Type B pancreatic cell (in vitro differentiated cells): ENCODE results near the gene C12orf42. TPM values are rescaled to one million over a fixed set of nuclear protein-coding genes. Genes with fewer than 3 reads are reported as not detected.

Experiments used
- DNase-seq: peaks from one replicate; pipeline ENCODE4 v3.0.0; 2021; ENCODE audit warnings: mixed read lengths; ENCODE audit not compliant: unreplicated experiment; ENCODE audit errors: extremely low spot score
- H3K27ac Mint-ChIP-seq: 2 replicates; pipeline ENCODE4 v1.8.0; 2021; ENCODE audit warnings: mild to moderate bottlenecking, mixed read lengths
- H3K27me3 Mint-ChIP-seq: 2 replicates; pipeline ENCODE4 v1.8.0; 2021; ENCODE audit warnings: mixed read lengths
- H3K36me3 Mint-ChIP-seq: 2 replicates; pipeline ENCODE4 v1.8.0; 2021; ENCODE audit warnings: mixed read lengths
- H3K4me1 Mint-ChIP-seq: one replicate; pipeline ENCODE4 v1.8.0; 2021; ENCODE audit warnings: mixed read lengths; ENCODE audit not compliant: unreplicated experiment
- H3K4me3 Mint-ChIP-seq: 2 replicates; pipeline ENCODE4 v1.8.0; 2021; ENCODE audit warnings: mild to moderate bottlenecking, mixed read lengths
- H3K9me3 Mint-ChIP-seq: 2 replicates; pipeline ENCODE4 v1.8.0; 2021; ENCODE audit warnings: mixed read lengths
- total RNA-seq: library from RNA; stranded (reverse); gene quantifications from 2 replicates; pipeline ENCODE4 v1.2.1, GENCODE V29; 2021; ENCODE audit warnings: low replicate concordance
- TF ChIP-seq, protein P1 (sequence below): fragments of 200-600 bp; sonication (generic); conservative IDR thresholded peaks from 2 replicates; pipeline ENCODE4 v1.5.0; 2021; ENCODE audit warnings: antibody characterized with exemption, mild to moderate bottlenecking

The C12orf42 gene
- total RNA-seq, 1 donor from 2014 or later, result not detected

GRCh38 chr12:103529306-103529705, 33.5 kb upstream of the C12orf42 start:
- H3K4me3 Mint-ChIP-seq, result no peak overlapping the region
- H3K27me3 Mint-ChIP-seq, result peaks cover 10% of the 10 kb centered on the region
- no peak overlapping the region for H3K27ac Mint-ChIP-seq
- TF ChIP-seq, protein P1, sequence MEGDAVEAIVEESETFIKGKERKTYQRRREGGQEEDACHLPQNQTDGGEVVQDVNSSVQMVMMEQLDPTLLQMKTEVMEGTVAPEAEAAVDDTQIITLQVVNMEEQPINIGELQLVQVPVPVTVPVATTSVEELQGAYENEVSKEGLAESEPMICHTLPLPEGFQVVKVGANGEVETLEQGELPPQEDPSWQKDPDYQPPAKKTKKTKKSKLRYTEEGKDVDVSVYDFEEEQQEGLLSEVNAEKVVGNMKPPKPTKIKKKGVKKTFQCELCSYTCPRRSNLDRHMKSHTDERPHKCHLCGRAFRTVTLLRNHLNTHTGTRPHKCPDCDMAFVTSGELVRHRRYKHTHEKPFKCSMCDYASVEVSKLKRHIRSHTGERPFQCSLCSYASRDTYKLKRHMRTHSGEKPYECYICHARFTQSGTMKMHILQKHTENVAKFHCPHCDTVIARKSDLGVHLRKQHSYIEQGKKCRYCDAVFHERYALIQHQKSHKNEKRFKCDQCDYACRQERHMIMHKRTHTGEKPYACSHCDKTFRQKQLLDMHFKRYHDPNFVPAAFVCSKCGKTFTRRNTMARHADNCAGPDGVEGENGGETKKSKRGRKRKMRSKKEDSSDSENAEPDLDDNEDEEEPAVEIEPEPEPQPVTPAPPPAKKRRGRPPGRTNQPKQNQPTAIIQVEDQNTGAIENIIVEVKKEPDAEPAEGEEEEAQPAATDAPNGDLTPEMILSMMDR, result no peak
- DNase-seq, result no peak
- H3K9me3 Mint-ChIP-seq, result peaks cover 9% of the 10 kb centered on the region
- H3K4me1 Mint-ChIP-seq, result peaks cover 23% of the 10 kb centered on the region
- peaks cover 4% of the 10 kb centered on the region for H3K36me3 Mint-ChIP-seq

DNA sequence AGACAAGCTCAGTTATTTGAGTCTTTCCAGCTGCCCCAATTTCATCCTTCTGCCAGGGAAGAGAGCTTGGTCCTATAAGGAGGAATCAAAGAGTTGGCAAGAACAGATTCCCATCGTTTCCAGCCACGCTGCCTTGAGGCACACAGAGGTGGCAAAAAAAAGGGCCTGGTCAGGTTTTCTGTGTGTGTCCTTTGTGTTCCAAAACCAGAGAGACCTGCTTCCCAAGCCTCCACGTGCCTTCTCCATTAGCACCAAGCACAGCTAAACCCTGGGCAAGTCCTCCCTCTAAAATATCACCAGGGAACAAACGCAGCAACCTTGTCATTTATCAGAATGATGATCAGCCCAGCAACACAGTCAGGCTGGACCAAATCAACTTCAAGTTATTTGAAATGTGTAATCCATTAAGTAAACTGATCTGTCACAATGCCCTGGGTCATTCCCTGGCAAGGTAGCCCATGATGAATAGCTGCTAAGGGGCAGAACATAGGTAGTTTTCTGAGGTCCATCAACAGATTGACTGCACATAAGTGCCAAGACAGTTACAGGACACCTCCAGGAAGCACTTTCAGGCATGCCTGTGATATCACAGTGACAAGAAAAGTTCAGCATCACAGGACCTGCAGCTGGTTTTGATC, 28.6 kb upstream of the C12orf42 start:
- no peak overlapping the region for H3K4me3 Mint-ChIP-seq
- H3K4me1 Mint-ChIP-seq, result peaks cover 15% of the 10 kb centered on the region
- H3K36me3 Mint-ChIP-seq, result peaks cover 4% of the 10 kb centered on the region
- DNase-seq, result no peak
- peaks cover 9% of the 10 kb centered on the region for H3K9me3 Mint-ChIP-seq
- H3K27ac Mint-ChIP-seq, result peak overlapping the region; percentile 73
- TF ChIP-seq, protein P1, result no peak
- H3K27me3 Mint-ChIP-seq, result peaks cover 5% of the 10 kb centered on the region

DNA sequence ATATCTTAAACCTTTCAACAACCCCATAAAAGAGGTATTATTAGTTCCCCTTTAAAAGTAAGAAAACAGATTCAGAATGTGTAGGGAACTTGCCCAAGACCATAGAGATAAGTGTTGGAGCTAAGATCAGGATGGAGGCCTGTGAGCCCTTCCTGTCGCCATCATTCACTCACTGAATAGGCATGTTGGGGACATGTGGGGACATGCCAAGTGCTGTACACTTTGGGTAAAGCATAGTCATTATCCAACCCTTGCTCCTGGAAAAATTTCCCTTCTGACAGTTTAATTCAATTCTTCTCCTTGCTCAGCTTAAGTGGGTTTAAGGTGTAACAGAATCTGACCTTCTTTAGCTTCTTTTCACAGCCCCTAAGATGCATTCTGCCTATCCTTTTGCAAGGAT, 28.0 kb upstream of the C12orf42 start:
- H3K9me3 Mint-ChIP-seq, result peaks cover 9% of the 10 kb centered on the region
- H3K27ac Mint-ChIP-seq, result peak overlapping the region; percentile 73
- TF ChIP-seq, protein P1, result no peak
- H3K4me1 Mint-ChIP-seq, result peaks cover 11% of the 10 kb centered on the region
- peaks cover 4% of the 10 kb centered on the region for H3K36me3 Mint-ChIP-seq
- no peak for DNase-seq
- peaks cover 5% of the 10 kb centered on the region for H3K27me3 Mint-ChIP-seq
- no peak overlapping the region for H3K4me3 Mint-ChIP-seq

DNA sequence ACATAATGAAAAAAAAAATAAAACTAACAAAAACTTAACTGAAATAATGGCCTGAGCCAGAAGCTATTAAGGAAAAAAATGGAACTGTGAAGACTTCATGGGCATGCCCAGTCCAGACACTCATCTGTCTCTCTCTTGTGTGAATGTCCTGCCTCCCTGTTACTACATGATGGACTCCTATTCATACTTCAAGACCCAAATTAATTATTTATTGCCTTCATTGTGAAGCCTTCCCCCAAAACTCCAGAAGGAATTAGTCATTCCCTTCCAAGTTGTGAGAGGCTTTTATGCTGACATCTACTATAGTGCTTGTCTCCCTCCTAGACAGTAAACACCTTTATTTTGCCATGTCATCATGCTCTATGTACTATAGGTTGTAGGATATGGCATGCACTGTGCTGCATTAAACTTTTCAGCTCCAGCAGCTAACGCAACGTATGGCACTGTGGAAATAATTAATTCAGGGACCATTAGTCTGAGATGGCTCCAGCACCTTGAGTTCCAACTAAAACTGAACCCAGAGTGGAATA, 25.0 kb upstream of the C12orf42 start:
- no peak for DNase-seq
- Mint-ChIP-seq H3K27me3 (no peaks in the 10 kb centered on the region), H3K27ac (no peak overlapping the region), H3K36me3 (no peaks in the 10 kb centered on the region), H3K4me3 (no peak overlapping the region), H3K4me1 (peaks cover 11% of the 10 kb centered on the region), H3K9me3 (no peaks in the 10 kb centered on the region)
- TF ChIP-seq, protein P1, result no peak

DNA sequence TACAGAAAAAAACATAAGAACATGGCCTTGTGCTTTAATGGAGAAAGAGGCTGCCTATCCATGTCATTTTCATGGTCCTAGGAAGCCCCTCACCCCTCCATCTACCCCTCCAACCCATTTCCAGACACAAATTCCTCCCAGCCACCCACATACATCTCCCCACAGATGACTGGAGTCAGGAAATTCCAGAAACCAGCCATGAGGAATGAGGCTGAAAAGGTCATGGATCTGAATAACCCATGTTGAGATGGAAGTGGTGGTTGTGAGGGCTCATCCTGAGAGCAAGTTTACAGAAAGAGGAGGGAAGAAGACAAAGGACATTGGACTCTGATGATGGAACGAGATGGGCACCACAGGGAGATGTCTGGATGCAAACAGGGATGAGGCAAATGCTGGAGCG, 23.9 kb upstream of the C12orf42 start:
- H3K9me3 Mint-ChIP-seq, result no peaks in the 10 kb centered on the region
- no peaks in the 10 kb centered on the region for H3K27me3 Mint-ChIP-seq
- H3K27ac Mint-ChIP-seq, result no peak overlapping the region
- peaks cover 10% of the 10 kb centered on the region for H3K4me1 Mint-ChIP-seq
- TF ChIP-seq, protein P1, result no peak
- DNase-seq, result no peak
- H3K36me3 Mint-ChIP-seq, result no peaks in the 10 kb centered on the region
- no peak overlapping the region for H3K4me3 Mint-ChIP-seq
